HG03342 (cell line): ENCODE results near the gene CDH5.

Experiments used
- ATAC-seq: cut with Tn5 transposase; IDR thresholded peaks from one replicate; pipeline ENCODE4 v1.9.1; 2021; ENCODE audit warnings: mild to moderate bottlenecking, moderate library complexity; ENCODE audit not compliant: unreplicated experiment

Gene CDH5

DNA sequence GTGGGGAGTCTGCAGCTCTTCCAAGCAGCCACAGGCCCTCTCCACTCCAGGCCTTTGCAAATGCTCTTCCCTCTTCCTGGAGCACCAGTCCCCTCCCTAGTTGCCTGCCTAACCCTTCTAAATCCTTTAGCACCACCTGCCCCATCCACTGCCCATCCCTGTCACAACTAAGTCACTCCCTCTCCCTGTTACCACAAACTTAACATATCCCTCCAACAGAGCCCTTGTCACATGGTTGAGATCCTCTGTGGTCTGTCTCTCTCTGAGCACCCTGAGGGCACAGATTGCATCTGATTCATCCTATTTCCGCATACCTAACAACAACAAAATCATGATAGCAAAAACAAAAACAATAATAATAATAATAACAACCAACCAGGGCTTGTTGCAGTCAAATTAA is 49.6 kb downstream of the CDH5 start:
- no peak for ATAC-seq

DNA sequence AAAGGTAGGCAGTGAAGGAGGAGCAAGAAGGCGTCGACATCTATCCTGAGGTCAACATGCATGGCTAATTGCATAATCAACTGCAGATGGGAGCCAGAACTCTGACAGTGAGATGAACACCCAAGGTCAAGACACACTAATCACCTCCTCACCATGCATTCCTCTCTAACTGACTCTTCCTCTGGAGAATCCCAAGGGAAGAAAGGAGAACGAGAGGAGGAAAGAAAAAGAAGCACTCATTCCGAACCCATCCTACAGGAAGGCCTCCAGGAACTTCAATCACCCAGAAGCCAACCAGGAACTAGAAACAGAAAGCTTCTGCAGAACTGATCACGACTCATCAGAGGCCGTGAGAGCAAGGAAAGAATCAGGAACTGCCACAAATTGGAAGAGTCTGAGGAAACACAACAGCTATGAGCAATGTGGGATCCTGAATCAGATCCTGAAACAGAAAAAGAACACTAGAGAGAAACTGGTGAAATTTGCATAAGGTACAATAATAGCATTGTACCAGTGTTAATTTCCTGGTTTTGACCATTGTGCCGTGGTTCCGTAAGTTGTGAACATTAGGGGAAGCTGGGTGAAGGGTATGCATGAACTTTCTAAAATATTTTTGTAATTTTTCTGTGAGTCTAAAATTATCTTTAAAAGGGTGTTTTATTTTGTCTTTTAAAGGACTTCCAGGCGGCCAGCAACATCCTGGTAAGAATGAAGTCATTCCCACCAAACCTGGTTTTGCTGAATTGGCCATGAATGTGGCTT is 50.6 kb downstream of the CDH5 start:
- ATAC-seq: no peak

DNA sequence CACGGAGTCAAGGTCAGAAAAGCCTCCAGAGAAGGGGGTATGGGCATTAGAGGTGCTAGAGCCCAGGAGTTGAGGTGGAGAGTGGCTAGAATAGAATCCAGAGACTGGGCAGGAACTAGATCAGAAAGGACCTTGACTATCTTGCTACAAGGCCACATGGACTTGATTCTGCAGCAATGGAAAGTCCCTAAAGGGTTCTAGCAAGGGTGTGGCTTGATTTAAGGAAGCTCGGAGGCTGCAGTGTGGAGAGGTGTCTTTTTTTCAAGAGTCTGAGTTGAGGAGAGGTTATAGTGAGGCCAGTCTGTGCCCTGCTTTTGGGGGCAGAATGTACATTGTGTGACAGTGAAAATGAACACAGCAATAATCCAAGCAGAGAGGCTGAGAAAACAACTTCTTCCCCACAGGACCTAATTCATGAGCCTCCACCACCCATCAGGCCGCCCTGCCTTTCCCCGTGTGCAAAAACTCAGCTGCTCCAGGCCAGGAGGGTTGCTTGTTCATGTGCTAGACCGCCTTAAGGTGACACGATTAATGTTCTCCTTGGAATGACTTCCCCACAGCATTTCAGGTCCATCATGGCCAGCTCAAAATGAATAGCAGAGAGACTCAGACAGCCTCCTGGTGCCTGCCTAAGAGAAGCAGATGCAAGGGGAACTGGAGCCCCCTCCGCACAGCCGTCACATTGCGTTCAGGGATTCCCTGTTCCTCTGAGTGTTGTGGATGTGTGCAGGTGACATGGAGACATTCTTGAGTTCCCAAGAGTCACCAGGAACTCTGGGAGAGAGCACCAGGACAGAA is 51.9 kb downstream of the CDH5 start:
- no peak for ATAC-seq

DNA sequence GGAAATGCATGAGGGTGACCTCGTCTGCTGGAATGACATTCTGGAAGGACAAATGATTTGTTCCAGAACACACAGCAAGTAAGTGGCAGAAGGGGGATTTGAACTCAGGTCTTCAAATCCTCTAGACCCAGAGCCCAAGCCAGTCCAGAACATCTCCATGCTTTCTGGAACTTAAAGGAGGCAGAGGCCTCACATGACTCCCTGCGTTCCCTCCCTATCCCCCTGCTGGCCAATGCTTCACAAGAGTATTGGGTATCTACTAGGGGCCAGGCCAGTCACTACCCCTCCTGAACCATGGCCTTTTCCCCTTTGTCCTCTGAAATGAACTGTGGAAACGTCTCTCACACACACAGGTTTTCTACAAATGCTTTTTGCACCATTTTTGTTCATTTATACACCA is 53.0 kb downstream of the CDH5 start:
- no peak for ATAC-seq

DNA sequence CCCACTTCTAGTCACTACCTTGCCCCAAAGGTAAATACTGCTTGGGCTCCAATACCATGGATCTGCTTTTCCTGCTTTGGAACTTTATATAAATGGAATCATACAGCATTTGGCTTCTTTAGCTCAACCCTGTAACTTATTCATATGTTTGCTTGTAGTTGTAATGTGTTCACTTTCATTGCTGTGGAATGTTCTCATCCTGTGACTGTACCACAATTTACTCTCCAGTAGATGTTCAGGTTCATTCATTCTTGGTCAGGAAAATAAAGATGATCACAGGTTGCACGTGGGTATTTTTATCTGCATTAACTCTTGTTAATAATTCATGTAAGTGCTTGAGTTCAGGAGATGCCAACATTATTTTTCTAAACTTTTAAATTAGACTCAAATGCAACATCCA is 53.9 kb downstream of the CDH5 start:
- no peak for ATAC-seq

DNA sequence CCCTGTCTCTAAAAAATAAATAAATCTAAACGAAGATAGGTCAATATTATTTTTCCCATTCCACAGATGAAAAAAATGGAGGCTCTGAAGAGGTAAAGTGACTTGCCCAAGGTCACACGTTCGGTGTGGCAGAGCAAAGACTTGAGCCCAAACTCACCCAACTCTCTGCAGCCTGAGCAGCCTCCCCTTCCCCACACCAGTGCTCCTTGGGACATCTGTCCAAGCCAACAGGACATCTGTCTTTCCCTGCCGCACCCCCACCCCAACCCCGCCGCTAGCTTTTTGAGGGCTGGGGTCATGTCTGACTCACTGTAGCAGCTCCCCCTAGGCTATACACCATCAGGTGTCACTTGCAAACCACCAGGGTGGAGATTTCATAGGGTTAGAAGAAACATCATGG is 55.4 kb downstream of the CDH5 start:
- no peak for ATAC-seq

DNA sequence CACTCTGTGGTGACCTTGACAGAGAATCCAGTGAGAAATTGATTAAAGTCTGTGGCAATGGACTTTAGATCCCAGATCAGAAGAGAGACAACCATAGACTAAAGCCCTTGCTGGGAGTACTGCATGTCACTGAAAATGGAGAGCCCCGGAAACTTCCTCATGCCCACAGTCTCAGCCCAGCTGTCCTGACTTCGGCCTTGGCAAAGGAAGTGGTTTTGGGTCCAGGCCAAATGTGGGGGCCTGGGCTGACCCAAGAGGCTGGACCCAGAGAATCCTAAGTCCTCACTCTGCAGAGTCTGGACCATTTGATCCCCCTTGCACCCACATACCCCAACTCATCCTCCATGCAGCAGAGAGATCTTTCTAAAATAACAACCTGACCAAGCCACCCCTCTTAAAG is 55.9 kb downstream of the CDH5 start:
- no peak for ATAC-seq

DNA sequence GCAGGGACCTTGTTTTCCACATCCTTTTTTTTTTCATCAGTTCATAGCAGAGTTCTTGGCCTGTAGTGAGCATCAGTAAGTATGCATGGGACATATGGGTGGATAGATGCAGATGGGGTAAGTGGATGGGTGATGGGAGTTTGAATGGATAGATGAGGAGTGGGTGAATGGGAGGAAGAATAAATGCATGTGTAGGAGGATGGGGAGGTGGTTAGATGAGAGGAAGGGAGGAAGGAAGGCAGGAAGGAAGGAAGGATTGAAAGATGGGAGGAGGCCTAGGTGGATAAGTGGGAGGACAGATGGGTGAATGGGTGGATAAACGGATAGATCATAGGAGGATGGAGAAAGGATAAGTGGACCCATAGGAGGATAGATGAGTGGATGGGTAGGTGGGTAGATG is 56.7 kb downstream of the CDH5 start:
- ATAC-seq: no peak

DNA sequence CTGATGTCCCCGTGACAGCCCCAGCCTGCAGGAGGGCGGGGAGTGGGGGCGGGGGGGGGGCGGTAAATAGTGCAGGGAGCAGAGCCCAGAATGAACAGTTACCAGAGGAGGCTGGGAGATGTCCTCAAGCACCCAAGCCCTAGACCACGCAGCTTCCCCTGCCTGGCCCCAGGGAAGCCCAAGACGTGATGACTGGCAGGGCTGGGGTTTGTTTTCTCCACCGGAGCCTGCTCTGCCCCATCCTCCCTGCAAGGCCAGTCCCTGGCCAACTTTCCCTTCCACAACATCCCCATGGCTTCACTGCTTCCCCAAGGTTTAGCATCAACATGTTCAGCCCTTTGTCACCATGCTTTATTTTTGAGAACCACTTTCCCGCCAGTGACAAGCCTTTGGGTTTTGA is 59.2 kb downstream of the CDH5 start:
- no peak for ATAC-seq

DNA sequence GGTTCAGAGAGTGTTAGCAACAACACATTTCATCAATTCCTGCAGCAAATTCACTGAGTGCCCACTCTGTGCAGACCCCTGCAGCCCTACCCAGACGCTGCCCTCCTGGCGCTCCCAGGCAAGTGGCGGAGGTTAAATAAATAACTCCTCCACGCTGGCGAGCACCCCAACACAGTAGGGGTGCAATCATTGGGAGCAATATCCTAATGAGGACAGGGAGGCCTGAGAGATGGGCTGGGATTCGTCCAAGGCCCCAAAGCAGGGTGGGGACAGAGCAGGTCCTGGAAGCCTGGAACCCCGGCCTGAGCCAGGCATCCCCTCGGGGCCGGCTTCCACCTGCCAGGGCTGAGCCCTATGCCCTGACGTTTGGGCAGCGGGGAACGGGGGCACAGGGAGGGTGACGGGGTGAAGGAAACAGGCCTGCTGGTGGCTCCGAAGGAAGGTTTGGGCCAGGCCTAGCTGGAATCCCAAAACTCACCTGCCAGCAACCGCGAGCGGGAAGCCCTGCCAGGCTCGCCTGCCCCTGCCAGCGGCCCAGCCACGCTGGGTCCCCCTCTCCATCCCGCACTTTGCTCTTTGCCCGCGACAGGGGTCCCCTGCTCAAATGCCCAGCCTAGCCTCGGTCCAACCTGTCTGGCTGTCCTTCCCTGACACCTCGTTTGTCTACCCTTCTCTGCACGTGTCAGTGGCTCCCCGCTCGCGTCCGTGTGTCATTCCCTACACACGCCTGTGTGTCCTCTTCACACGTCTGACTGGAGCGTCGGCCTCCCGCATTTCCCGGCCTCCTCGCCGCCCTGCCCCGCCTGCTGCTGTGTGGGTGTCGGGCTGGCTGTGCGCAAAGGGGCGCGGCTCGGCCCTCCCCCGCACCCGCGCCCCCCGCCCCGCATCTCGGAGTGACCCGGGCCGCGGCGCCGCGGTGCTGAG is 59.9 kb downstream of the CDH5 start:
- ATAC-seq: no peak

DNA sequence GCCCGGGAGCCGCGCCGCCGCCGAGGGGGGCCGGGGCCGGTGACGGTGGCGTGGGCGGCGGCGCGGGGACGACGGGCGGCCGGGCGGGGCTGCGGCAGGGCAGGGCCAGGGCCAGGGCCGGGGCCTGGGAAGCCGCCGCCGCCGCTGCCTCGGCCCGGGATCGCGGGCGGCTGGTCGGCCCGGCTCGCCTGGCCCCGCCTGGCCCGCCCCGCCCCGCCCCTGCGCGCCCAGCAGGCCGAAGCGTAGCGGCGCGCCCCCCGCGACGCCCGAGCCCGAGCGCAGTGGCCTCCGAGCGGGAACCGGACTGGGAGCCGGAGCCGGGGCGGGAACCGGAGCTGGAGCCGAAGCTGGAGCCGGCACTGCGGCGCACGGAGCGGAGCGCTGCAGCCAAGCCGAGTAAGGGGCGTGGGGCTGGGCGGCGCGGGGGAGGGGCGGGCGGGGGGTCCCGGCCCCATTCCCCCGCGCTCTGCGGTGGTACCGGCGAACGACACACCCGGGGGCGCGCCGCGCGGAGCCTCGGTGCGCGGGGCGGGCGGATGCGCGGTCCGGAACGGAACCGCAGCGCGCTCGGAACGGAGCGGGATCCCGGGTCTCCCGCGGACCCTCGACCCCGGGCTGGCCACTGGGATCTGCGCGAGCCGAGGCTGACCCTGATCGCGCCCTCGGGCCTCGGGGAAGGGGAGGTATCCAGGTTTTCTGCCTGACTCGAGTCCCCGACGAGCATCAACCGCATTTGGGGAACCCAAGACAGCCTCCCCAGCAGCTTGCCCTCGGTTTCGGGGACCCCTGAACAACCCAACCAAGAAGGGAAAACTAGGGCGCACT is 60.8 kb downstream of the CDH5 start, which contains the start of gene BEAN1:
BEAN1 (plus strand) TSS at position 260 of the 825 bp plus-strand sequence. CDS start 10,382 bp downstream, outside the sequence.
- ATAC-seq: no peak

DNA sequence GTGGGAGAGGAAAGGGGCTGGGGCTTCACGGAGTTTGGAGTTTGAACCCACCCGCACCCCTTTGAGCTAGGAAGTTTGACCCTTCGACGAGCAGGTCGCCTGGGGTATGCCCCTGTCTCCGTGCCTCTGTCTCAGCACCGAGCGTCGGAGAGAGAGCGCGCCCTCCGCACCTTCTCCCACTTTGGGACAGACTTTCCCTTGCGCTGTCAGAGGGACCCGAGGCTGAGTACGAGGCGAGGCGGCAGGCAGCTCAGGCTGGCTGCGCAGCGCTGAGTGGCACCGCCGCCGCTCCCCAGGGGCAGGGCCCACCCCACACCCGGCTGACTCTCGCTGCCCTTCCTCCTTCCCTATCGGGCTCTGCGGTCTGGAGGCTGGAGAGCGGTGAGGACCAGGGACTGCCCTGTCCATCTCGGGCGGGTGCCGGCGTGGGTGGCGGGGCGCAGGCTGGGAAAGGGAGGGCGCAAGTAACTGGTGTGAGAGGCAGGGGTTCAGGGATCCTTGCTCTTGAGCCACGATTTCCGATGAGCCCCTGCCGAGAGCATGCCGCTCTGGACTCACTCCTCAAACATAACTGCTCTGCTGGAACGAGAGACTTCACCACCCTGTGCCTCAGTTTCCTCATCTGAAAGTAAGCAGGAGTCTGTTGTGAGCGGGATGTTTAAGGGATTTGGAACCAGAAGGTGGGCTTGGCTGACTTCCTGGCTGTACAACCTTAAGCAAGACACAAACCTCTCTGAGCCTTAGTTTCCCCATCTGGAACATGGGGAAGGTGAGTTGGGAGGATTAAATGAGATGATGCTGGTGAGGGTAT is 61.6 kb downstream of the CDH5 start:
- ATAC-seq: no peak

DNA sequence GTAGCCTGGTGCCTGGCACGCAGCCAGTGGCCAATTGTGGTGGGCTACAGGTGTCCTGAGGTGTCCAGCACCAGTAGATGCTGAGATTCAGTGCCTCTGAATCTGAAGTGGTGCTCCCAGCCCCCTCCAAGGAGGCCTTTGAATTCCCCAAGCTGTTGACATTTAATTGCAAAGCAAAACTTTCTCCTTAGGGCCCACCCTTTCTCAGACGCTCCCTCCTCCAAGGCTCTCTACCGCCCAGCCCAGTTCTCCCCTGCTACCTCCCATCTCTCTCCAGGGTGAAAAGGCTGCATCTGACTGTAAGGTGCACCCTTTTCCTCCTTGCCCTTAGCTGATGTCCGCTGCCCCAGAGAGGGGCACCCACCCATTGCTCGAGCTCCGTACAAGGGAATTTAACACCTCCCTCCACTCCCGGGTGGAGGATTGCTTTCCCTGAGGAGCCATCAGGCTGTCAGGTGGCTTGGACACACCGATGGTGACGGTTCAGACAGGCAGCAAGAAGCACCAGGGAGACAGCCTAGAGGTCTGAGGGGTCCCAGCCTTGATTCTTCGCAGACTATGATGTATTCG is 62.3 kb downstream of the CDH5 start:
- no peak for ATAC-seq

DNA sequence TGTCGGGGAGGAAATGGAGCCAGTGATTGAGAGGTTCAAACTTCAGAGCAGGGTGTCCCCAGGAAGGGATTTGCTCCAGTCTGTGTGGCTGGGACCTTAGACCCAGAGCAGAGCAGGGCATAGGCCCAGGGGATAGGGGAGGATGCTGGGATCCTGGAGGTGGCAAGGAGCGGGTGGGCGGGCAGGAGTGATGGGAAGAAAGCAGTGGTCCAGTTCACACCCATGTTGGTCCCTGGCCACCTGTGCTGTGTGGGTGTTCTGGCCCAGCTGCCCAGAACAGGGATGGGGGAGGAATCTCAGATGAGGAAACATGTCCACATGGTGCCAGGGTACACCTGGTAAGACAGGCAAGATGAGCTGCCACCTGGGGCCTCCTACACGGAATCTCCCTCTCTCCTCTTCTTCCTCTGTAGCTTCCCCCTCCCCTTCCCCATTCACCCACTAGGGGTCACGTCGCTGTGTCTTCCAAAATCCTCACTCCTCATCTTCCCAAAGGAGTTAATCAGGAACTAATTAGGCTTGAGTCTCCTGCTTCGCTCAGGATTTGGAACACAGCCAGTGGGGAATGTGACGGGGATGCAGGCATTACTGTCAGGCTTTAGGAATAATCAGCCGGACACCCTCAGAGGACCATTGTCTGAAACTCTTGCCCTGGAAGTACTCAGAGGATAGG is 62.9 kb downstream of the CDH5 start:
- no peak for ATAC-seq

DNA sequence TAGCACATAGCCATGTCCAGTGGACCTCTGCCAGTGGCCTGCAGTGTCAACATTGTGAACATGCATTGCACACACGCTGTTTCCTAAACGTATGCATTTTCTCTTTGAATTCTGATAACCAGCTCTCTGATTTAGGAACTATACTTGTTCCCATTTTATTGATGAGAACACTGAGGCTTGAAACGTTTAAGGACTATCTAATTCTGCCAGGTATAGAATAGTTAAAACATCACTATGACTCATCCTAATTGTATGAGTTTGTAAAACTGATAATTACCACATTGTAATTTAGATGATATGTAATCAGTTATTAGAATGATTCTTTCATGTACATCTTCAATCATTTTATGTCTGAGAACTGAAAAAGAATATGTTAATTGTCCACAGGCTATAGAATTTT is 63.7 kb downstream of the CDH5 start:
- no peak for ATAC-seq

DNA sequence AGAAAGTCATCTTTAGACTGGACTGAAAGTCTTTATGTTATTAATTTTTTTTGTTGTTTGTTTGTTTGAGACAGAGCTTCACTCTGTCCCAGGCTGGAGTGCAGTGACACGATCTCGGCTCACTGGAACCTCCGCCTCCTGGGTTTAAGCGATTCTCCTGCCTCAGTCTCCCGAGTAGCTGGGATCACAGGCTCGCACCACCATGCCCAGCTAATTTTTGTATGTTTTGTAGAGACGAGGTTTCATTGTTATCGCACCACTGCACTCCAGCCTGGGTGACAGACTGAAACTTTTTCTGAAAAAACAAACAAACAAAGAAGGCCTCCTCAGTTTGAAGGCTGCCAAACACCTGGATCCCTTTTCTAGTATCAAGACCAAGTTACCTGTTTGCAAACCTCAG is 65.3 kb downstream of the CDH5 start:
- no peak for ATAC-seq

DNA sequence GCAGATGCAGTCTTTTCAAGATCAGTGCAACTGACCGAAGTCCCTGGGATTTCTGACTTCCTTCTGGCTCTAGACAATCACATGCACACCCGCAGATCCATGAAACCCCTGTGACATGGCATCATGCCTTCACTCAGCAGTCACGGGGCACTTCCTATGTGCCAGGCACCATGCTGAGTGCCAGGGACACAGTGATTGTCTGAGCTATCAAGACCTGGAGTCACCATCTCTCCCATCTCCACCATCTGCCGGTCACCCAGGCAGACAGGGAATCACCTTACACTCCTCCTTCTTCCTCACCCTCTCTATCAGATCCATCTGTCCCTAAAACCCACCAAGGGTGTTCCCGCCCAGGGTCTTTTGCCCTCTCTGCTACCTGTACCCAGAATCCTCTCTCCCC is 65.9 kb downstream of the CDH5 start:
- no peak for ATAC-seq

DNA sequence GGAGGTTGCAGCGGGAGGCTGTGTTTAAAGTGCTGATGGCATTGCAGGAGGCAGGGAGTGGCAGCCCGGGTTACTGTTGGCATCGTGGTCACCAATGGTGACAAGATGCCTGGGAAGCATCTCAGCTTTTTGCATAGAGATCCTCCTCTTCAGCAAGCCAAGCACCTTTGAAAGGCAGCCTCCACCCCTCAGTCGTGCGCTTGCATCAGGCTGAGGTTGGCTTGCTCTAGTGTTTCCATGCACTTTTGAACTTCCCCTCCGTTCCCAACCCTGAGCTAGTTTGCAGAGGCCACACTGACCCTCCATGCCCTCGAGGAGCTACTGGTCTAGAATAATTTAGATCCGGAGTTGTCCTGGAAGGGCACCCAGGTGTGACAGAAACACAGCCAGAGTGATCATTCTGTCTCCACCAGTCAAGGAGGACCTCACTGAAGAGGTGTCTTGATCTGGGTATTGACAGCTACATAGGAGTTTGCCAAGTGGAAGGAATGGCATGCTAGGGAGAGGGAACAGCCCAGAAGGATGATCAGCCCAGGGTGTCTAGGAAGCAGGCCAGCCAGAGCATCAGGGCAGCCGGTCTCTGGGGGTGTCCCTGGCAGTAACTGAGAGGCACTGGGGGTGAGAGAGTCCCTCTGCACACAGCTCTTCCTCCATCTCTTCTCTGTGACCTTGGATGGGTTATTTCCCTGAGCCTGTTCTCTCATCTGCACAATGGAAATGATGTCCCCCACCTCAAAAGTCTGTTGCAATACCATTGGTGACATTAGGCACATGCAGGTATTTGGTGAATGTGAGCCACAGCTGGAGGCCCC is 68.3 kb downstream of the CDH5 start:
- no peak for ATAC-seq
